ENCODE data around the gene EIF4EBP2. TPM values are rescaled to one million over a fixed set of nuclear protein-coding genes. Genes with fewer than 3 reads are reported as not detected.

The EIF4EBP2 gene
- polyA plus RNA-seq, 1 of the 3 experiments (the other 2 are of a cell fraction) = 9.9 TPM

GRCh38 chr10:70456164-70456563, 52.2 kb downstream of the EIF4EBP2 start:
- no peaks in the 10 kb centered on the region for H3K9me2 ChIP-seq
- TF ChIP-seq RCOR1 (IDR thresholded peaks at IDR 0.05; ENCODE audit: low read length) (no peak), SMC3 (IDR thresholded peaks at IDR 0.05; ENCODE audit: low read depth, low read length) (no peak), RFX5 (IDR thresholded peaks at IDR 0.05; ENCODE audit: low read length) (no peak), IRF3 (IDR thresholded peaks at IDR 0.05; ENCODE audit: low read depth, low read length) (no peak), TEAD4 (IDR thresholded peaks at IDR 0.05; ENCODE audit: borderline replicate concordance, insufficient read depth) (no peak), FOSL2 (IDR thresholded peaks at IDR 0.05; ENCODE audit: borderline replicate concordance, low read depth) (no peak), MXI1 (IDR thresholded peaks at IDR 0.05; ENCODE audit: low read depth, low read length) (no peak), EP300 (IDR thresholded peaks at IDR 0.05; ENCODE audit: borderline replicate concordance in 1 of 2, low read depth in 1 of 2, low read length in 1 of 2) (no peak), FOXJ3 (CRISPR knock-in tag; IDR thresholded peaks at IDR 0.05) (no peak), NFIC (IDR thresholded peaks at IDR 0.05; ENCODE audit: borderline replicate concordance) (no peak), USF1 (IDR thresholded peaks at IDR 0.05; ENCODE audit: borderline replicate concordance, low read depth) (no peak)
- H4K20me1 ChIP-seq (ENCODE audit: insufficient read depth) = no peaks in the 10 kb centered on the region
- CTCF ChIA-PET = interaction anchor here (0.6 to 2.0 kb wide), 3 partner anchors 11 to 93 kb away, joined by 3 to 6 read pairs (median 4); no protein-coding TSS in a partner anchor
- H3K4me2 ChIP-seq = no peak overlapping the region
- no peaks in the 10 kb centered on the region for H3K79me2 ChIP-seq (ENCODE audit: insufficient read depth)
- H2AFZ ChIP-seq (ENCODE audit: low read depth) = no peak overlapping the region
- no peak overlapping the region for H3K27ac ChIP-seq (ENCODE audit: low read depth in 2 of 2, low read length in 1 of 2)
- no peaks in the 10 kb centered on the region for H3K9me3 ChIP-seq
- H3K4me1 ChIP-seq (ENCODE audit: control insufficient read depth in 1 of 2, insufficient read depth in 2 of 2, low read depth in 1 of 2, low read length in 1 of 2) = peaks cover 0 to 12% of the 10 kb centered on the region in 2 experiments; a peak in 1 of 4 replicates
- H3F3A ChIP-seq (replicated peaks; ENCODE audit: insufficient read depth) = no peaks in the 10 kb centered on the region
- no peak for DNase-seq
- H3K4me3 ChIP-seq (ENCODE audit: low read depth in 2 of 2, low read length in 1 of 2) = no peak overlapping the region
- H3K36me3 ChIP-seq (replicated peaks in 1 of 2; ENCODE audit: control insufficient read depth in 1 of 2, insufficient read depth in 2 of 2, low read length in 1 of 2) = no peaks in the 10 kb centered on the region
- no peak overlapping the region for H3K9ac ChIP-seq
- peaks cover 5% of the 10 kb centered on the region; the same call in 1 of the 2 replicates for H3K27me3 ChIP-seq (ENCODE audit: insufficient read depth)
- POLR2A ChIA-PET = no interaction called here
- WGBS (ENCODE audit: low lambda C conversion rate) = 68% methylated on average over 8 of the region's 8 CpGs

- H3K9me3 ChIP-seq = no peaks in the 10 kb centered on the region
- peak overlapping the region in 1 of 2 experiments; percentile 36; a peak in 1 of 4 replicates for H3K4me3 ChIP-seq (ENCODE audit: low read depth in 2 of 2, low read length in 1 of 2)
- H4K20me1 ChIP-seq (ENCODE audit: insufficient read depth) = no peaks in the 10 kb centered on the region
- no peak for DNase-seq
- H3K27me3 ChIP-seq (ENCODE audit: insufficient read depth) = no peaks in the 10 kb centered on the region; the same call in 1 of the 2 replicates
- H3K9ac ChIP-seq = no peak overlapping the region
- peak overlapping the region; percentile 69; the same call in 1 of the 2 replicates for H2AFZ ChIP-seq (ENCODE audit: low read depth)
- POLR2A ChIA-PET = no interaction called here
- H3K79me2 ChIP-seq (ENCODE audit: insufficient read depth) = no peaks in the 10 kb centered on the region
- peak overlapping the region; percentile 69 for H3K4me2 ChIP-seq
- CTCF ChIA-PET = interaction anchor here (1.2 to 7.0 kb wide), 4 partner anchors 81 to 236 kb away, joined by 3 to 190 read pairs (median 30); no protein-coding TSS in a partner anchor
- peaks cover 0 to 18% of the 10 kb centered on the region in 2 experiments; a peak in 1 of 4 replicates for H3K4me1 ChIP-seq (ENCODE audit: control insufficient read depth in 1 of 2, insufficient read depth in 2 of 2, low read depth in 1 of 2, low read length in 1 of 2)
- H3F3A ChIP-seq (replicated peaks; ENCODE audit: insufficient read depth) = no peaks in the 10 kb centered on the region
- no peak overlapping the region for H3K27ac ChIP-seq (ENCODE audit: low read depth in 2 of 2, low read length in 1 of 2)
- WGBS (ENCODE audit: low lambda C conversion rate) = 83% methylated on average over 11 of the region's 17 CpGs
- no peaks in the 10 kb centered on the region for H3K9me2 ChIP-seq
- H3K36me3 ChIP-seq (replicated peaks in 1 of 2; ENCODE audit: control insufficient read depth in 1 of 2, insufficient read depth in 2 of 2, low read length in 1 of 2) = no peaks in the 10 kb centered on the region
- TF ChIP-seq FOSL2 (IDR thresholded peaks at IDR 0.05; ENCODE audit: borderline replicate concordance, low read depth) (no peak), RAD21 (IDR thresholded peaks at IDR 0.05; ENCODE audit: low read length) (no peak), JUND (IDR thresholded peaks at IDR 0.05) (no peak), POLR2AphosphoS5 (IDR thresholded peaks at IDR 0.05; ENCODE audit: low read depth, low read length) (no peak), TAF1 (IDR thresholded peaks at IDR 0.05; ENCODE audit: borderline replicate concordance, low read depth, low read length) (no peak), EP300 (IDR thresholded peaks at IDR 0.05; ENCODE audit: borderline replicate concordance in 1 of 2, low read depth in 1 of 2, low read length in 1 of 2) (no peak), RXRA (IDR thresholded peaks at IDR 0.05; ENCODE audit: borderline replicate concordance, low read depth) (no peak), GABPA (IDR thresholded peaks at IDR 0.05; ENCODE audit: low read depth) (no peak), CHD2 (IDR thresholded peaks at IDR 0.05; ENCODE audit: low read length, partially characterized antibody) (no peak), IRF3 (IDR thresholded peaks at IDR 0.05; ENCODE audit: low read depth, low read length) (no peak), TEAD4 (IDR thresholded peaks at IDR 0.05; ENCODE audit: borderline replicate concordance, insufficient read depth) (no peak)
These were observed 53.9 kb downstream of the EIF4EBP2 start for GRCh38 chr10:70457759-70458305.
